Measurements from ENCODE around the gene LSAMP.

The LSAMP gene

GRCh38 chr3:116052602-116053001 lies 392.7 kb downstream of the LSAMP start:
- DNase-seq (ENCODE audit: low read depth), result no peak

GRCh38 chr3:116051586-116051985 lies 393.7 kb downstream of the LSAMP start:
- DNase-seq (ENCODE audit: low read depth), result no peak

- no peak for DNase-seq (ENCODE audit: low read depth)
These were observed 394.2 kb downstream of the LSAMP start for GRCh38 chr3:116051040-116051439.

- no peak for DNase-seq (ENCODE audit: low read depth)
These were observed 394.9 kb downstream of the LSAMP start for GRCh38 chr3:116050311-116050915.

DNA sequence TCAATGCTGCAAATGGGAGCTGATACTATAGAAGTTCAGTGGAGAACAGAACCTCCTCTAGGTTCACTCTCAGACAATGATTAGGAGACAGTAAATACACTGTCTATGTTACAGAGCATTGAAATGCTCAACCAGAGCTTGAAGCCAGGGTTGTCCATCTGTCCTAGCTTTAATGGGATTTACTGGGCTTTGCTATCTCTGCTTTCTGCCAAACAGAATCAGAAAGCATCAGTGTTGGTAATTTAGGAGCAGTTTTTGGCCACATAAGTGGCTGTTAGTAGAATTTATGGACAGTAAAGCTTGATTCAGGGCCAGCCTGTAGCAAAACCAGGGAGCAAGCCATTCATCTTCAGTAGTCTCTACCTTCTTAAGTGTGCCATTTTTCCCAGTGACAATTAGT lies 396.3 kb downstream of the LSAMP start:
- DNase-seq (ENCODE audit: low read depth), result no peak

GRCh38 chr3:116046350-116046749 lies 398.9 kb downstream of the LSAMP start:
- no peak for DNase-seq (ENCODE audit: low read depth)

DNA sequence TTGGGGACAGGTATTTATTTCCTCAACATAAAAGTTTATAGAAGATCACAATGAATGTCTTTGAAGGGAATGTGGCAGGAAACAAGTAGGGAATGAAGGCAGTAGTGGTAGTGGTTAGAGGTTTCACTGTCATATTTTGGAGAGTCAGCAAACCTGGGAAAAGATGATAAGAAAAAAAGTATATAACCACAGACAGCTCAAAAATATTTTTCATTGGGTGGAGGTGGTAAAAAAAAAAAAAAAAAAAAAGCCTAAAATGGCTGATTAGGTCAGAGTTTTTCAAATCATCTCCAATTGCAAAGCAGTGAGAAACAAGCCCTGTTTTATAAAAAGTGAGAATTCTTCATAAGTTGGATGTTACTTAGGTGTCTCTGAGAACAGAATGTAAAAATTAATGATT lies 400.0 kb downstream of the LSAMP start:
- DNase-seq (ENCODE audit: low read depth), result no peak

GRCh38 chr3:116040152-116040551 lies 405.1 kb downstream of the LSAMP start:
- no peak for DNase-seq (ENCODE audit: low read depth)

GRCh38 chr3:116039651-116039985 lies 405.7 kb downstream of the LSAMP start:
- DNase-seq (ENCODE audit: low read depth), result no peak

DNA sequence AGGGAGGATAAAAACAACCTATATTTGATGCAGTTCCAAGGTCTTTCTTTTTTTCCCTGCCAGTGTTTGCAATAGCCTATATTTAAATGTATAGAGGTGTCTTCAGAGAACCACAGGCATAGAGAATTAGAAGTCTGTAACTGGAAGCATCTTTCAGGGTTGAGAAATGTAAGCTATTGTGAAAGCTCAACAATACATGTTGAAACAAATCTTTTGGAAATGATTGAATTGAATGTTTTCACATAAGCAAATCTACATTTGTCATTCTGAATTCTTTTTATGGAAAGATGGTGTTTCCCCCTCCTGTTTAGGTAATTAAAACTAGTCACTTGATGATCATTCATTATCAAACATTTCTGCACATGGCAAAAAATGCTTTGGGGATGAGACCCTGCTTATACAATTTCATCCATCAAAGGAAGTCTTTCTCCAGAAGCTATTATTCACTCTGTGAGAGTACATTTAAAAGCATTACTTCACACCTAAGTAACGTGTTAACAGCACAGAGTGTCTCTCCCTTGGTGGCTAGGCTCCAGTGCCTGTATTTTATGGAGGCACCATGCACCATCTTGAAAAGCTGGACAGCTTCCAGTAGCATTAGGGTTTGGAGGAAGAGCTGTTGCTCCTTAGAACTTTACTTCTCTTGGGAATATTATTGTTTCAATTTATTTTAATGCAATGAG lies 406.2 kb downstream of the LSAMP start:
- peak; percentile 31 for DNase-seq (ENCODE audit: low read depth)

DNA sequence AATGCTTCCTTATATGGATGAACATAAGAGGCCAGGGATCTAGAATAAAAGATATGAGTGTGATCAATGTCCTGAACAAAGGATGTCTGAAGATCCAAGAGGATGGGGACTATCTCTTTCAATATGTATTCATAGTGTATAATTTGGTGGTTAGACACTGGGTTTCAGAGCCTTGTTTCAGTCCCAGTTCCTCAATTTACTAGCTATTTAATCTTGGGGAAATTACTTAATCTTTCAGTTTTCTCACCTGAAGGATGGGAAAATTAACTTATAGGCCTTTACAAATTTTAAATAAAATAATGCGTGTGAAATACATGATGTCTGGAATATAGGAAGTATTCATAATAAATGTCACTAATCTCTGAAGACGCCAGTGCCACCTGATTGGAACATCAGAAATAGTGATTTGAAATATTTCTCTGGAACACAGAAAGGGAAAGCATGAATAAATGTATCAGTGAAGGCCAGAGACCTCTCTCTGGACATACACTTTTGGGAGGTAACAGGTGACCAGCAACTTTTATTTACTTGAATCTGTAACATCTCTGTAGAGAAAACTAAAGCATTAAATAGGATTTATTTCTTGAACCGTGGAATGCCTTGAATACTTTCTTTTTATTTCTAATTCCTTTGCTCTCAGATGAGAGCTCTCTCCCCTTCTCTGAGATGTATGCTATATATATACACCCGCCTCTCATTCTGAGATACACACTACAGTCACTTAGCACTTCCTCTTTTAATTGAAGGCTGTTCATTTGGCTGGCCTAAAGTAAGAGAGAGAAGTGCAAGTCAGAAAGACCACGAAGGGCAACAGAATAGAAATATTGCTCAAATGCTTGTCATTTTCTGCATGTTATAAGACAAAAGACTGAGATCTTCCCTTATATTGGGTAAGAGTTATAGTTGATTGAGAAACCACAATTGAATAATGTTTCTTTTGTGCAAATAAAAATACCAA lies 407.1 kb downstream of the LSAMP start:
- DNase-seq (ENCODE audit: low read depth), result peak; percentile 13

- DNase-seq (ENCODE audit: low read depth), result no peak
These were observed 409.9 kb downstream of the LSAMP start for GRCh38 chr3:116035429-116035828.

GRCh38 chr3:116034794-116035193 lies 410.5 kb downstream of the LSAMP start:
- no peak for DNase-seq (ENCODE audit: low read depth)

DNA sequence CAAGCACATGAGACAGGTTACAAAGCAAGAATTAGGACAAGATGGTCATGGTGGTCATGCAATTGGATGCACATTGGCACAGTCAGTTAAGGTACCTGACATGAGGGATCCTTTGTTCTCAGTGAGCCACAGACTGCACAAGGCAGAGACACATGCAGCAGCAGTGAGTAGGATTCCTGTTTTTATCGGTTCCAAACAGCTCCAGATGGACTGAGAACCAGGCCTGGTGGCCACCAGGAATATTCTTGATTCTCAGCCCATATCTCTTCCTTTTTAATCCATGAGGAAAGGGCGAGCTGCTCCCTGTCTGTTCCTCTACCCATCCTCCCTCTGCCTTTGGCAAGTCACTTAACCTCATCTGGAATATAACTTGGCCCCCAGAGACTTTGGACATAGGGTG lies 411.2 kb downstream of the LSAMP start:
- no peak for DNase-seq (ENCODE audit: low read depth)

DNA sequence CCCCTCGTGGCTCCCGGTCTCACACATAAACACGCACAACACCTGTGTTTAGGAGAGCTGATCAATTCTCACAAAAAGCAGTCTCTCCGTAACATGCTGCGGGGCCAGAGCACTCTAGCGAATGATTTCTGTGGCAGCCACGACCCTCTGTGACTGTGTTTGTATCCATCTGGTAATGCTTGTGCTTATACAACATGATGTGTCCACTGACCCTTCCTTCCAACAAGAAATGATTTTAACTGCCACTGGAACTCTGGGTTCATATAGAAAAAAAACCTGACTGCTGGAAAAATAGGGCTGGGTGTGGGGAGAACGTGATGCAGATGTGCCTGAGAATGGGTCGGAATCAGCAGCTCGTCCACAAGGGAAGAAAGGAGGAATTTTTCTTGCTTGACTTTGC lies 411.8 kb downstream of the LSAMP start:
- no peak for DNase-seq (ENCODE audit: low read depth)

GRCh38 chr3:116032176-116032575 lies 413.1 kb downstream of the LSAMP start:
- DNase-seq (ENCODE audit: low read depth), result no peak

DNA sequence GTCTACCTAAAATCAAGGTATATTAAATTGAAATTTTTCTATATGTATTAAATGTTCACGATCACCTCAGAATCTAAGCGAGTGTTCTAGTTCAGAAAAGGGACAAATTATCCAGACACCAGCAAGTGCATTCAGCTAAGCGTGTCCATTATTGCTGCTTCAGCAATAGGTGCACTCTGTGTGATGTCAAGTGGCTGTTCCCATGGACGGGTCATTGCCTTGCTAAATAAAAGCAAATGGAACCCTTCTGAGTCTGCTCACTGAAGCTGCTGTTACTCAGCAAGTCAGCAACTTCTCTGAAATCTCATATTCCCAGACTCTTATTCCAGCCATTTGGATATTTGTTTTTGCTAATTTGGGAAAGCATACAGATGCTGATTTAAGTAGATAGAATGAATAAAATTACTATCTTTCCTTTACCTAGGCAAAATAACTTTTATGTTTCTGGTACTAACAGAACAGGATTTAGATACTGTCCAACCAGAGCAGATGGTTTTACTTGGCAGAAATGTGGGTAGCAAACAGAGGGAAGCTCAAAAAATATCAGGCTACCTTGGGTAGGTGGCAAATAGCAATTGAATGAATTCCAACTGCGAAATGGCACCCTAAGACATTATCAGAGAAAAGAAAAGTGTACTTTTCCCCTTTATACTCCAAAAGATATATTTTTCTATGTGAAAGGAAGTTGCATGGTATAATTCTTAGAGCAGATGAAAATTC lies 415.0 kb downstream of the LSAMP start:
- DNase-seq (ENCODE audit: low read depth), result no peak

DNA sequence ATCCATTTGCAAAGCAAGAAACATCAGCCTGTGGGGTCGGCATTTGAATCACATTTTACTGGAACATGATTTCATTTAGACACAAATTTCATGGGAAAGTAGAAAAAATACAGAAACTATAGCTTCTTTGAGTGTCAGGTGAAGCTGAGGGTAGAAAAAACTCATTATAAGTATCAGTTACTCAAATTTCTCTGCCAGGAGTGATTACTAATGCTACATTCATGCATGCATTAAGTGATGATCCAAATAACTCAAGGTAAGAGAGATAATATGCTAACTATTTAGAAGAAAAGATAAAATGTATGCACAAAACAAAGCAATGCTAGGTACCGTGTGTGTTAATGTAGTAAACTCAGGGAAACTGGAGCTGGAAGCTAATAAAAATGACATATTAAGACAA lies 416.0 kb downstream of the LSAMP start:
- no peak for DNase-seq (ENCODE audit: low read depth)

DNA sequence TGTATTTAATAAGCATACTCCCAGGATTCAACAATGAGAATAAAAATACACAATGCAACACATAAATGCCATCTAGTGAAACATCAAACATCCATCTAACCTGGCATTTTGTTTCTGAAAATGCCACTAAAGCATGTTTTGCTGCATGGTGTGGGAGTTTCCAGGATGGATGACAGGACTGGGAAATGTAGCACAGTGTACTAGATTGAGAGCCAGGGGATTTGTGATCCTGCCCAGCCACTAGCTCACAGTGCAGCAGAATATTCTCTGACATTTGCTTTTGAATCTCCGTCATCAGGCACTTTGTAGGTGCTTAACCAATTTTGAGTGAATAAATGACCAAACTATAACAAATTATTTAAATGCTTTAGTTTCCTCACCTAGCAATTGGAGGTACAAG lies 417.1 kb downstream of the LSAMP start:
- no peak for DNase-seq (ENCODE audit: low read depth)

DNA sequence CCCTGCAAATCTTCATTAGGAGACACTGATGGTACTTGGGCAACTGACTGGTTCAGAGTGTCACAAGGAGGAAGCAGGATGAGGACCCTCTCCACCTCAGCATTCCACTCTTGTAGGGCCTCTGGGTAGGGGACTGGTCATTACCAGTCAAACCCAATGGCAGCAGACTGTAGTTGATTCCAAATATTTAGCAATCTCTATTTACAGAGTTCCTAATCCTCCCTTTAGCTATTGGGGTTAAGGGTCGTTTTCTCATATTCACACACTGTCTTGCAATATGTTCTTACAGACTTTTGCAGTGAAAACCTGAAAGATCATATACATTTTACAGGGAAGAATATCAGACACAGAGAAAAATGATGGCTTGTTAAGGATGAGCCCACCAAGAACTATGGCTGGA lies 424.3 kb downstream of the LSAMP start:
- DNase-seq (ENCODE audit: low read depth), result no peak

- no peak for DNase-seq (ENCODE audit: low read depth)
These were observed 424.8 kb downstream of the LSAMP start for GRCh38 chr3:116020495-116020894.

- no peak for DNase-seq (ENCODE audit: low read depth)
These were observed 426.0 kb downstream of the LSAMP start for GRCh38 chr3:116019254-116019763.
